BLaER1 treated with 17β-estradiol and CSF1 and Interleukin-3, amounts not matched to agents 10 nM and 100 nM (cell line): ENCODE measurements around the gene HS3ST4.
A peak's percentile ranks its signal among the peaks of the same experiment; 100 is the strongest.

Experiments used
- H3K27ac ChIP-seq, 11 experiments: shearing (Covaris generic); formaldehyde crosslinking; 2 replicates each; pipeline ENCODE4 v1.8.1; 2022
- H3K27me3 ChIP-seq, 11 experiments: shearing (Covaris generic); formaldehyde crosslinking; 2 replicates each; pipeline ENCODE4 v1.8.1; 2022
- H3K36me3 ChIP-seq, 11 experiments: shearing (Covaris generic); formaldehyde crosslinking; 2 replicates each; pipeline ENCODE4 v1.8.1; 2022
- H3K4me1 ChIP-seq, 10 experiments: shearing (Covaris generic); formaldehyde crosslinking; 2 replicates each; pipeline ENCODE4 v1.8.1; 2022
- H3K4me2 ChIP-seq, 11 experiments: shearing (Covaris generic); formaldehyde crosslinking; 2 replicates each; pipeline ENCODE4 v1.8.1; 2022
- H3K4me3 ChIP-seq, 10 experiments: shearing (Covaris generic); formaldehyde crosslinking; 2 replicates each; pipeline ENCODE4 v1.8.1; 2022
- H3K9ac ChIP-seq, 11 experiments: shearing (Covaris generic); formaldehyde crosslinking; 2 replicates each; pipeline ENCODE4 v1.8.1; 2022
- H3K9me3 ChIP-seq, 11 experiments: shearing (Covaris generic); formaldehyde crosslinking; replicated peaks in 1 of 11; 2 replicates each; pipeline ENCODE4 v1.8.1; 2022
- H4K20me1 ChIP-seq, 11 experiments: shearing (Covaris generic); formaldehyde crosslinking; 2 replicates each; pipeline ENCODE4 v1.8.1; 2022
- Cebpa-rat ChIP-seq, 11 experiments: shearing (Covaris generic); IDR thresholded peaks; 2 replicates each; pipeline ENCODE4 v1.8.1; 2022

HS3ST4 gene

DNA sequence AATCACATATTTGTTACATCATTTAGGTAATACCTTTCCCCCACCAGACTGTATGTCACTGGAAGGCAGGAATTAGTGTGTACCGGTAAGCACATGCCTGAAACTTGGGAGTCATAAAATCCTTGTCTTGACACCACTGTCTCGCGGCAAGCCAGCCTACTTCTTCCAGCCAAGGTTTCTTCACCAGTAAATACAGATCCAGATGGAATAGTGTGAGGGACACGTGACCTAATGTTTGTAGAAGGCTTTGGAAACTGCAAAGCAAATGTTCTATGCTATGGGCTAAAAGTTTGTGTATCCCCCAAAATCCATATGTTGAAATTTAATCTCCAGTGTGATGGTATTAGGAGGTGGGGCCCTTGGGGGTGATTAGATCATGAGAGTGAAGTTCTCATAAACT, 126.1 kb downstream of the HS3ST4 start:
- H3K9me3 ChIP-seq = no peaks in the 10 kb centered on the region
- H3K4me2 ChIP-seq = no peak overlapping the region
- no peak overlapping the region for H3K4me3 ChIP-seq
- peaks cover 0 to 10% (median 1%) of the 10 kb centered on the region in 10 experiments; a peak in 6 of 20 replicates for H3K4me1 ChIP-seq
- H3K36me3 ChIP-seq = no peaks in the 10 kb centered on the region
- no peaks in the 10 kb centered on the region; a peak in 1 of 22 replicates for H4K20me1 ChIP-seq
- no peaks in the 10 kb centered on the region for H3K27me3 ChIP-seq
- no peak for TF ChIP-seq Cebpa-rat (IDR thresholded peaks at IDR 0.05)
- H3K9ac ChIP-seq = no peak overlapping the region
- no peak overlapping the region for H3K27ac ChIP-seq

DNA sequence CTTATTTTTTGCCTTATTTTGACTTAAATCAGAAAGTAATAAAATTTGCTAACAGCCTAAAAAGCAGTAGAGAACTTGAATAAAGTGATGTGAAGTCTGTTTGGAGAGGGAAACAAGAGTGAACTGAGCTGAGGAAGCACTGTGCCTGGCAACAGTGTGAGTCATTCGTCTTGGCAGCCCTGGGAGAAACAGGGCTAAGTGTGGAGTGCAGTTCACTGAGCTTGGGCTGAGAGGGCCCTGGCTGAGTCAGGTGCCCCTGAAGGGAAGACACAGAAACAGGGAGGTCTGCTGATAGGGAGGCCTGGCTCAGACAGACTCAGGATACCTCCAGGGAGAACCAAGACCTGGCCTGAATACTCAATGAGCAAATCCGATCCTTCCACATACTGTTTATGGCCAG, 132.1 kb downstream of the HS3ST4 start:
- Histone ChIP-seq H3K27ac (no peak overlapping the region), H3K4me2 (no peak overlapping the region), H3K4me3 (no peak overlapping the region), H3K9me3 (no peaks in the 10 kb centered on the region), H3K4me1 (no peaks in the 10 kb centered on the region), H3K27me3 (no peaks in the 10 kb centered on the region), H4K20me1 (no peaks in the 10 kb centered on the region), H3K9ac (no peak overlapping the region), H3K36me3 (no peaks in the 10 kb centered on the region)
- no peak for TF ChIP-seq Cebpa-rat (IDR thresholded peaks at IDR 0.05)

DNA sequence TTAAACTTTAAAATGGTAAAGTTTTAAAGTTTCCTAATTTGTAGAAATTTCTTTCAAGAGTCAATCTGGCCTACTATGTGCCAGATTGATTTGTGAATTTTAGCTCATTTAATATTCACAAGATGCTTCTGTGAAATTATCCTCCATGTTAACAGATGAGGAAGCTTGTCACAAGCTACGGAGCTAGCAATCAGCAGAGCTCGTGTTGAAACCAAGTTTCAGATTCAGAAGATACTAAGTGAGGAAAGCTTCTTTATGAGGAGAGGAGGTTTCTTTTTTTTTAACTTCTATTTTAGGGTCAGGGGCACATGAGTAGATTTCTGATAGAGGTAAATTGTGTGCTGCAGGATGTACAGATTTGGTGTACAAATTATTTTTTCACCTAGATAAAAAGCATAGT, 135.9 kb downstream of the HS3ST4 start:
- TF ChIP-seq Cebpa-rat (IDR thresholded peaks at IDR 0.05) = no peak

GRCh38 chr16:25828510-25828909, 136.8 kb downstream of the HS3ST4 start:
- Histone ChIP-seq H3K4me2 (no peak overlapping the region), H3K4me1 (no peaks in the 10 kb centered on the region), H3K9ac (no peak overlapping the region), H3K27ac (no peak overlapping the region), H3K4me3 (no peak overlapping the region), H3K27me3 (no peaks in the 10 kb centered on the region), H4K20me1 (no peaks in the 10 kb centered on the region), H3K36me3 (no peaks in the 10 kb centered on the region), H3K9me3 (no peaks in the 10 kb centered on the region)
- no peak for TF ChIP-seq Cebpa-rat (IDR thresholded peaks at IDR 0.05)

More for the DNA sequence above, 135.9 kb downstream of the HS3ST4 start:
- Histone ChIP-seq H3K36me3 (no peaks in the 10 kb centered on the region), H3K9ac (no peak overlapping the region), H3K27me3 (no peaks in the 10 kb centered on the region), H3K4me3 (no peak overlapping the region), H3K4me2 (no peak overlapping the region), H4K20me1 (no peaks in the 10 kb centered on the region), H3K4me1 (no peaks in the 10 kb centered on the region), H3K27ac (no peak overlapping the region), H3K9me3 (no peaks in the 10 kb centered on the region)

- Histone ChIP-seq H3K9me3 (no peaks in the 10 kb centered on the region), H4K20me1 (no peaks in the 10 kb centered on the region), H3K9ac (no peak overlapping the region), H3K4me3 (no peak overlapping the region), H3K4me1 (peaks cover 0 to 18% (median 5%) of the 10 kb centered on the region in 10 experiments; a peak in 7 of 20 replicates), H3K27ac (no peak overlapping the region), H3K27me3 (no peaks in the 10 kb centered on the region), H3K36me3 (no peaks in the 10 kb centered on the region), H3K4me2 (no peak overlapping the region)
- TF ChIP-seq Cebpa-rat (IDR thresholded peaks at IDR 0.05) = no peak
Observed at GRCh38 chr16:25832291-25832690, 140.5 kb downstream of the HS3ST4 start.

DNA sequence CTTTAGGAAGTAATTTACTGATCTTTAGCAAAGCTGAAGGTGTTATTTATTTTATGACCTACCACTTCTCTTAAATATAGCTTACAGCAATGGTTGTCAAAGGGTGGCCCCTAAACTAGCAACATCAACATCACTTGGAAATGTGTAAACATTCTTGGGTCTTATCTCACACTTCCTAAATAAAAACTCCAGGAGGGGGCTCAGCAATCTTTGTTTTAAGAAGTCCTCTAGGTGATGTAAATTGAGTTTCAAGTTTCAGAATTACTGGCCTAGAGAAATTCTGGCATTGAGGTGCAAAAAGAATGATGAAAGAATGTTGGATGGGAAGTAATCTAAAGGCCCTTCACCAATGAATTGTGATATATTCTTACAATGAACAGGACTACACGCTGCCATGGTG, 142.3 kb downstream of the HS3ST4 start:
- no peaks in the 10 kb centered on the region for H3K36me3 ChIP-seq
- no peaks in the 10 kb centered on the region for H3K9me3 ChIP-seq
- peaks cover 0 to 18% (median 5%) of the 10 kb centered on the region in 10 experiments; a peak in 7 of 20 replicates for H3K4me1 ChIP-seq
- TF ChIP-seq Cebpa-rat (IDR thresholded peaks at IDR 0.05) = no peak
- H3K27me3 ChIP-seq = no peaks in the 10 kb centered on the region
- H3K4me2 ChIP-seq = no peak overlapping the region
- no peak overlapping the region for H3K9ac ChIP-seq
- H3K4me3 ChIP-seq = no peak overlapping the region
- H3K27ac ChIP-seq = no peak overlapping the region
- no peaks in the 10 kb centered on the region for H4K20me1 ChIP-seq

DNA sequence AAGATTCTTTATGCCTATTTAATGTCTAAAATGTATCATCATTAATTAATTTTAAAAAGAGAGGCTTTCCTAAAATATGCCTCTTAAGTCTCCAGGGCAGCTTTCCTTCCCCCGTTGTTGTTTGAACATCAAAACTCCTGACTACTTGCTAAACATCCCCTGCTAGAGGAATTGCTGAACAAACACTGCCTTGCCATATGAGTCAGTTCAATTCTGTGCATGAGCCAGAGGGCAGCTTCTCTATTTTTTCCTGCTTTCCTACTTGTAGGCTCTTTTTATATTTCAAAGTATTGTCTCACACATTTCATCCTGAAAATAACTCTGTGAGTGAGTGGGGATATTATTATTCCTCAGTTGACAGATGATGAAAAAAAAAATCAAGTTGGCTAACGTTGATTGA, 143.4 kb downstream of the HS3ST4 start:
- H4K20me1 ChIP-seq = no peaks in the 10 kb centered on the region
- peaks cover 0 to 18% (median 5%) of the 10 kb centered on the region in 10 experiments; a peak in 7 of 20 replicates for H3K4me1 ChIP-seq
- no peaks in the 10 kb centered on the region for H3K9me3 ChIP-seq
- TF ChIP-seq Cebpa-rat (IDR thresholded peaks at IDR 0.05) = no peak
- no peak overlapping the region for H3K4me3 ChIP-seq
- H3K9ac ChIP-seq = no peak overlapping the region
- H3K27ac ChIP-seq = no peak overlapping the region
- no peaks in the 10 kb centered on the region for H3K36me3 ChIP-seq
- H3K4me2 ChIP-seq = peak overlapping the region in 2 of 11 experiments; percentile 40 to 54; a peak in 4 of 22 replicates
- H3K27me3 ChIP-seq = no peaks in the 10 kb centered on the region

GRCh38 chr16:25838724-25839186, 147.0 kb downstream of the HS3ST4 start:
- no peaks in the 10 kb centered on the region for H4K20me1 ChIP-seq
- H3K27ac ChIP-seq = no peak overlapping the region
- no peaks in the 10 kb centered on the region for H3K36me3 ChIP-seq
- H3K27me3 ChIP-seq = no peaks in the 10 kb centered on the region
- H3K9ac ChIP-seq = no peak overlapping the region
- H3K4me2 ChIP-seq = peak overlapping the region in 6 of 11 experiments; percentile 31 to 59 (median 42); a peak in 10 of 22 replicates
- no peaks in the 10 kb centered on the region for H3K9me3 ChIP-seq
- H3K4me1 ChIP-seq = peaks cover 0 to 18% (median 5%) of the 10 kb centered on the region in 10 experiments; a peak in 7 of 20 replicates
- H3K4me3 ChIP-seq = no peak overlapping the region
- TF ChIP-seq Cebpa-rat (IDR thresholded peaks at IDR 0.05) = no peak

GRCh38 chr16:25841761-25842160, 150.0 kb downstream of the HS3ST4 start:
- H3K36me3 ChIP-seq = no peaks in the 10 kb centered on the region

DNA sequence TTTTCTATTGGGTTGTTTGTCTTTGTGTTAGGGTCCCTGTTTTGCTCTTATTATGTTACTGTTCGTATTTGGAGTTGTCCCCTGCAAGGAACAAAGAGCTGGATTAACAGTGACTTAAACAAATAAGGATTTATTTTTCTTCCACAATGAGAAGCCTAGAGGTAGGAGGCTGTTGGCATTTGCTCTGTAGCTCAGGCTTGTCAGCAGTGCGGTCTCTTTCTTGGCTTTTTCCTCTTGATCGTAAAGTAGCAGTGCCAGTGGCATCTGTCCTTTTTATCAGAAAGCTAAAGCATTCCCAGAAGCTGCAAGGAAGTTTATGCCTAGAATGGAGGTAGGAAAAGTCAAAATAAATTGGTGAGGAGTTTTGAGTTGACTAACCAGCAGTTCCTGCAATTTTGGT, 154.1 kb downstream of the HS3ST4 start:
- no peak overlapping the region for H3K4me2 ChIP-seq
- H3K4me1 ChIP-seq = no peaks in the 10 kb centered on the region; a peak in 1 of 20 replicates
- no peaks in the 10 kb centered on the region for H3K9me3 ChIP-seq
- no peak overlapping the region for H3K9ac ChIP-seq
- H3K4me3 ChIP-seq = no peak overlapping the region
- H3K27me3 ChIP-seq = no peaks in the 10 kb centered on the region
- H4K20me1 ChIP-seq = no peaks in the 10 kb centered on the region
- no peak for TF ChIP-seq Cebpa-rat (IDR thresholded peaks at IDR 0.05)
- no peaks in the 10 kb centered on the region for H3K36me3 ChIP-seq
- no peak overlapping the region for H3K27ac ChIP-seq

More at GRCh38 chr16:25841761-25842160, 150.0 kb downstream of the HS3ST4 start:
- TF ChIP-seq Cebpa-rat (IDR thresholded peaks at IDR 0.05) = no peak
- H4K20me1 ChIP-seq = no peaks in the 10 kb centered on the region
- H3K9ac ChIP-seq = no peak overlapping the region
- H3K4me3 ChIP-seq = no peak overlapping the region
- no peaks in the 10 kb centered on the region for H3K4me1 ChIP-seq
- H3K4me2 ChIP-seq = no peak overlapping the region
- H3K27ac ChIP-seq = no peak overlapping the region
- no peaks in the 10 kb centered on the region for H3K9me3 ChIP-seq
- no peaks in the 10 kb centered on the region for H3K27me3 ChIP-seq
